Measurements from ENCODE around the gene GAS2L2.
"Not testable (repeated sequence)": the region's sequence is repeated elsewhere in the genome, so short reads cannot be mapped to it uniquely, and the experiment has no call there.

The GAS2L2 gene

DNA sequence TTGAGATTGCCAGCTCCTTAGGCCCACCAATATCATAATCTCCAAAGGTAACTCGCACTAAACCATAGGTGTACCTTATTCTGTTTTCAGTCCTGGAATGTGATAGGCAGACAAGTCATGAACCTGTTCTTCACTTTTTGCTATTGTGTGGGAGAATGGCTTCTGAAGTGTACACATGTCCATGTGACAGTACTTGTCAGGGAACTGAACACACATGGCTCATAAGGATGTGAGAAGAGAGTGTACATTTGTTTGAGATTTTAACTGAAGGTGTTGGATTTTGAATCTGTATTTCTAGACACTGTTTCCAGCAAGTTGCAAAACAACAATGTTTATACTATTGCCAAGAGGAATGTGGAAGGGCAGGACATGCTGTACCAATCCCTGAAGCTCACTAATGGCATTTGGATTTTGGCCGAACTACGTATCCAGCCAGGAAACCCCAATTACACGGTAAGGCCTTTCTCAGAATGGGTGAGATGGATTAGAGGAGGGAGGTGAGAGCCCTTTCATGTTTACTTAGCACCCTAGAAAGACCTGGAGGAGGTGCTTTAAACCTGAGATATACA is 36.1 kb downstream of the GAS2L2 start:
- H3K27me3 Mint-ChIP-seq, result no peaks in the 10 kb centered on the region
- H3K4me1 Mint-ChIP-seq, result no peaks in the 10 kb centered on the region
- H3K36me3 Mint-ChIP-seq, result peaks cover 32% of the 10 kb centered on the region
- no peak overlapping the region for H3K27ac Mint-ChIP-seq
- no peak overlapping the region for H3K4me3 Mint-ChIP-seq
- ATAC-seq (ENCODE audit: low read depth), result no peak
- no peak for DNase-seq (ENCODE audit: low spot score in 2 of 2)
- no peaks in the 10 kb centered on the region for H3K9me3 Mint-ChIP-seq

- H3K4me3 Mint-ChIP-seq, result no peak overlapping the region
- H3K9me3 Mint-ChIP-seq, result no peaks in the 10 kb centered on the region
- ATAC-seq (ENCODE audit: low read depth) (no peak), DNase-seq (ENCODE audit: low spot score in 2 of 2) (no peak)
- H3K27me3 Mint-ChIP-seq, result no peaks in the 10 kb centered on the region
- H3K4me1 Mint-ChIP-seq, result no peaks in the 10 kb centered on the region
- peaks cover 32% of the 10 kb centered on the region for H3K36me3 Mint-ChIP-seq
- H3K27ac Mint-ChIP-seq, result no peak overlapping the region
Measured at GRCh38 chr17:35716173-35716572, 36.9 kb downstream of the GAS2L2 start.

GRCh38 chr17:35715416-35715815 is 37.6 kb downstream of the GAS2L2 start:
- Mint-ChIP-seq H3K4me3 (no peak overlapping the region), H3K27me3 (no peaks in the 10 kb centered on the region), H3K36me3 (peaks cover 33% of the 10 kb centered on the region), H3K9me3 (no peaks in the 10 kb centered on the region), H3K27ac (no peak overlapping the region), H3K4me1 (no peaks in the 10 kb centered on the region)
- ATAC-seq (ENCODE audit: low read depth), result no peak
- no peak for DNase-seq (ENCODE audit: low spot score in 2 of 2)

DNA sequence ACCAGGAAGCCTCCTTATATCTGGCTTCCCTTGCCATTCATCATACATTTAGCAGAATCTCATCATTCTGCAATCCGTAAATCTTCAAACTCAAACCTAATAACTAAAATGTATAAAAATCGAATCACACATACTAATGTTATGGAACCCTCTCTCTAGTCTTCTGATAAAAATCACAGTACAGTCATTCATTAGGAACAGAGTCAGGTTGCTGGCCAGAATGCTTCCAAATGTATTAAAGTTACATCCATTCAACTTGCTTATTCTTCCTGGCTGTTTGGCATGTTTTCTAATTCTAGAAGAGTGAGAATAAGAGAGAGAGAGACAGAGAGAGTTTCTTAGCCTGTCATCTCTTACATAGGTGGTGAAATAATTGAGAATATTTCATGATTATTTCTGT is 38.1 kb downstream of the GAS2L2 start:
- ATAC-seq (ENCODE audit: low read depth), result no peak
- Mint-ChIP-seq H3K27me3 (no peaks in the 10 kb centered on the region), H3K4me3 (no peak overlapping the region), H3K27ac (no peak overlapping the region), H3K9me3 (no peaks in the 10 kb centered on the region), H3K4me1 (no peaks in the 10 kb centered on the region), H3K36me3 (peaks cover 34% of the 10 kb centered on the region)
- no peak for DNase-seq (ENCODE audit: low spot score in 2 of 2)

GRCh38 chr17:35713069-35713728 is 39.8 kb downstream of the GAS2L2 start:
- no peaks in the 10 kb centered on the region for H3K27me3 Mint-ChIP-seq
- H3K4me1 Mint-ChIP-seq, result peaks cover 9% of the 10 kb centered on the region
- no peak overlapping the region for H3K27ac Mint-ChIP-seq
- no peaks in the 10 kb centered on the region for H3K9me3 Mint-ChIP-seq
- peaks cover 28% of the 10 kb centered on the region for H3K36me3 Mint-ChIP-seq
- no peak for DNase-seq (ENCODE audit: low spot score in 2 of 2)
- no peak for ATAC-seq (ENCODE audit: low read depth)
- H3K4me3 Mint-ChIP-seq, result no peak overlapping the region

GRCh38 chr17:35710950-35711349 is 42.1 kb downstream of the GAS2L2 start:
- Mint-ChIP-seq H3K9me3 (no peaks in the 10 kb centered on the region), H3K4me3 (no peak overlapping the region), H3K27me3 (no peaks in the 10 kb centered on the region), H3K36me3 (peaks cover 13% of the 10 kb centered on the region), H3K27ac (peak overlapping the region; percentile 38), H3K4me1 (peaks cover 17% of the 10 kb centered on the region)
- DNase-seq (ENCODE audit: low spot score in 2 of 2) (no peak), ATAC-seq (ENCODE audit: low read depth) (no peak)

DNA sequence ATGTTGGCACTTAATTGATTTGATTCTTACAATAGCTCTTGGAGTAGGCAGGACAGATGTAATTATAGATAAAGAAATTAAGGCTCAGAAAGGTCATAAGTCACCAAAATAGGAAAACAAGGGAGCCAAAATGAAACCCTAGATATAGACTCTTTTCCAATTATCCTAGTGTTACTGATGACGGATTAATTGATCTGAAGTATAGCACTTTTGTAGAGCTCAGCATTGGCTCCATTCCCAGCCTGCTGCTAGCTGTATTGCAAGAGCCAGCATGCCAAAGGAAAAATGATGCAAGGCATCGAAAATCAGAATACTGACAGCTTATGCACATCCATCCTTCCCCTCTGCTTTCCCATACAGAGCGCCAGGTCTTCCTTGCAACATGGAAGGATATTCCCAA is 43.2 kb downstream of the GAS2L2 start:
- ATAC-seq (ENCODE audit: low read depth) (no peak), DNase-seq (ENCODE audit: low spot score in 2 of 2) (no peak)
- Mint-ChIP-seq H3K4me3 (no peak overlapping the region), H3K36me3 (peaks cover 13% of the 10 kb centered on the region), H3K4me1 (peaks cover 17% of the 10 kb centered on the region), H3K27me3 (no peaks in the 10 kb centered on the region), H3K27ac (no peak overlapping the region), H3K9me3 (no peaks in the 10 kb centered on the region)

- Mint-ChIP-seq H3K4me1 (peaks cover 23% of the 10 kb centered on the region), H3K27ac (no peak overlapping the region), H3K4me3 (peak overlapping the region; percentile 1), H3K27me3 (no peaks in the 10 kb centered on the region), H3K9me3 (no peaks in the 10 kb centered on the region), H3K36me3 (peaks cover 15% of the 10 kb centered on the region)
- DNase-seq (ENCODE audit: low spot score in 2 of 2) (no peak), ATAC-seq (ENCODE audit: low read depth) (peak; percentile 93)
Measured at GRCh38 chr17:35708951-35709350, 44.1 kb downstream of the GAS2L2 start.

- no peak for DNase-seq (ENCODE audit: low spot score in 2 of 2)
- ATAC-seq (ENCODE audit: low read depth), result no peak
- peaks cover 18% of the 10 kb centered on the region for H3K36me3 Mint-ChIP-seq
- peaks cover 26% of the 10 kb centered on the region for H3K4me1 Mint-ChIP-seq
- peak overlapping the region; percentile 29 for H3K27ac Mint-ChIP-seq
- no peaks in the 10 kb centered on the region for H3K9me3 Mint-ChIP-seq
- no peaks in the 10 kb centered on the region for H3K27me3 Mint-ChIP-seq
- H3K4me3 Mint-ChIP-seq, result no peak overlapping the region
Measured at GRCh38 chr17:35708149-35708548, 44.9 kb downstream of the GAS2L2 start.

GRCh38 chr17:35705705-35706104 is 47.3 kb downstream of the GAS2L2 start:
- Mint-ChIP-seq H3K4me1 (peaks cover 26% of the 10 kb centered on the region), H3K36me3 (peaks cover 23% of the 10 kb centered on the region), H3K27ac (peak overlapping the region; percentile 60), H3K9me3 (no peaks in the 10 kb centered on the region), H3K4me3 (no peak overlapping the region), H3K27me3 (no peaks in the 10 kb centered on the region)
- ATAC-seq (ENCODE audit: low read depth) (no peak), DNase-seq (ENCODE audit: low spot score in 2 of 2) (no peak)

DNA sequence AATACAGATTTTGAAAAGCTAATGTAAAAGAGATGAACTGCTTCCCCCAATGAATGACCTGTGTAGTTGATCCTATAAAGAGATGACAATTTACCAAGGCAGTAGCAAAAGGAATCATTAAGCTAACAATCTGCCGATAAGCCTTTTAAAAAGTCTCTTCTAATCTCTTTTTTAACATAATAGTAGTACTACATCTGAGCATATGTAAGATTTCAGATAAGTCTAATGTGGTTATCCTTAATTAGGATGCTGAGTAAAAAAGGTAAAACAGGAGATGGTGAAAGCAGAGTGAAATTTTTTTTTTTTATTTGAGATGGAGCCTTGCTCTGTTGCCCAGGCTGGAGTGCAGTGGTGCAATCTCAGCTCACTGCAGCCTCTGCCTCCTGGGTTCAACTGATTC is 47.8 kb downstream of the GAS2L2 start:
- peaks cover 19% of the 10 kb centered on the region for H3K36me3 Mint-ChIP-seq
- no peak for DNase-seq (ENCODE audit: low spot score in 2 of 2)
- no peaks in the 10 kb centered on the region for H3K27me3 Mint-ChIP-seq
- H3K9me3 Mint-ChIP-seq, result no peaks in the 10 kb centered on the region
- ATAC-seq (ENCODE audit: low read depth), result no peak
- H3K27ac Mint-ChIP-seq, result peak overlapping the region; percentile 60
- H3K4me1 Mint-ChIP-seq, result peaks cover 26% of the 10 kb centered on the region
- H3K4me3 Mint-ChIP-seq, result no peak overlapping the region

GRCh38 chr17:35703308-35703707 is 49.7 kb downstream of the GAS2L2 start:
- not testable (repeated sequence) for H3K27ac Mint-ChIP-seq; ATAC-seq (ENCODE audit: low read depth); H3K4me3 Mint-ChIP-seq; H3K9me3 Mint-ChIP-seq; DNase-seq (ENCODE audit: low spot score in 2 of 2); H3K27me3 Mint-ChIP-seq
- H3K4me1 Mint-ChIP-seq, result peaks cover 20% of the 10 kb centered on the region
- peaks cover 18% of the 10 kb centered on the region for H3K36me3 Mint-ChIP-seq

DNA sequence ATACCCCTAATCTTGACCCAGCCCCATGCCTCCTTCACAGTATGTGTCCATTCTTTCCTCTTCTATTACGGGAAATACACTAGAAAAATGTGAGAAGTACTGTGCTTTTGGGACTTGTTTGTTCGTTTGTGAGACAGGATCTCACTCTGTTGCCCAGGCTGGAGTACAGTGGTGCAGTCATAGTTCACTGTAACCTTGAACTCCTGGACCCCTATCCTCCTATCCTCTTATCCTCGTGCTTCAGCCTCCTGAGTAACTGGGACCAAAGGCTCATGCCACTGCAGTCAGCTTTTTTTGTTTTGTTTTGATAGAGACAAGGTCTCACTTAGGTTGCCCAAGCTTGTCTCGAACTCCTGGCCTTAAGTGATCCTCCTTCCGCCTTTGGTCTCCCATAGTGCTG is 51.5 kb downstream of the GAS2L2 start:
- no peaks in the 10 kb centered on the region for H3K27me3 Mint-ChIP-seq
- ATAC-seq (ENCODE audit: low read depth), result no peak
- H3K9me3 Mint-ChIP-seq, result no peaks in the 10 kb centered on the region
- no peak overlapping the region for H3K27ac Mint-ChIP-seq
- H3K4me1 Mint-ChIP-seq, result peaks cover 10% of the 10 kb centered on the region
- peaks cover 25% of the 10 kb centered on the region for H3K36me3 Mint-ChIP-seq
- DNase-seq (ENCODE audit: low spot score in 2 of 2), result no peak
- H3K4me3 Mint-ChIP-seq, result no peak overlapping the region

GRCh38 chr17:35700150-35700549 is 52.9 kb downstream of the GAS2L2 start:
- DNase-seq (ENCODE audit: low spot score in 2 of 2), result no peak
- Mint-ChIP-seq H3K36me3 (peaks cover 33% of the 10 kb centered on the region), H3K27me3 (no peaks in the 10 kb centered on the region), H3K4me1 (peaks cover 10% of the 10 kb centered on the region), H3K27ac (no peak overlapping the region), H3K4me3 (no peak overlapping the region), H3K9me3 (no peaks in the 10 kb centered on the region)
- ATAC-seq (ENCODE audit: low read depth), result no peak

DNA sequence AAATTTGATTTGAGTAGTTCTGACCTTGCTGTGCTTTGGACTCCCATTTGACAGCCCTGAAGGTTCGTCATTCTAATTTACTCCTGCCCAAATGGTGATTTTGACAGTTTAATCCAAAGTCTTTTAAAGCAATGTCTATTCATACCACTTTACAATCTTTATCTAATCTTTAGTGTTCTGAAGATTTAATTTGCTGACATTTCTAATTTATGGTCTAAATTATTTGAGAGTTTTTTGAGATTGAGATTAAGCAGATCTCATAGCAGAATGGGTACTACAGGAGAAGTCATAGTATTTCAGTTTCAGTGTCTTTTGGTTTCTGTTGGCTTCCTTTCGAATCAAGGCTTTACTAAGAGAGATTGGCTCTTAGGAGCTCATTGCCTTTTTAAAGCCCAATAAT is 54.2 kb downstream of the GAS2L2 start:
- no peak overlapping the region for H3K4me3 Mint-ChIP-seq
- H3K36me3 Mint-ChIP-seq, result peaks cover 36% of the 10 kb centered on the region
- H3K27ac Mint-ChIP-seq, result no peak overlapping the region
- H3K27me3 Mint-ChIP-seq, result no peaks in the 10 kb centered on the region
- no peak for ATAC-seq (ENCODE audit: low read depth)
- H3K9me3 Mint-ChIP-seq, result no peaks in the 10 kb centered on the region
- DNase-seq (ENCODE audit: low spot score in 2 of 2), result no peak
- H3K4me1 Mint-ChIP-seq, result peaks cover 4% of the 10 kb centered on the region
